GM23248 (cell line): ENCODE results near the gene TOLLIP.

Source experiments
- EZH2 ChIP-seq: fragments of 200-600 bp; sonication (generic); IDR thresholded peaks from 2 replicates; pipeline ENCODE4 v1.6.1; 2018; ENCODE audit warnings: antibody characterized with exemption, mild to moderate bottlenecking; ENCODE audit not compliant: insufficient read depth, poor library complexity, severe bottlenecking
- EZH2phosphoT487 ChIP-seq: fragments of 200-600 bp; sonication (generic); IDR thresholded peaks from 2 replicates; pipeline ENCODE4 v1.6.1; 2018; ENCODE audit warnings: antibody characterized with exemption, moderate library complexity, mild to moderate bottlenecking, low read depth; ENCODE audit not compliant: insufficient read depth

DNA sequence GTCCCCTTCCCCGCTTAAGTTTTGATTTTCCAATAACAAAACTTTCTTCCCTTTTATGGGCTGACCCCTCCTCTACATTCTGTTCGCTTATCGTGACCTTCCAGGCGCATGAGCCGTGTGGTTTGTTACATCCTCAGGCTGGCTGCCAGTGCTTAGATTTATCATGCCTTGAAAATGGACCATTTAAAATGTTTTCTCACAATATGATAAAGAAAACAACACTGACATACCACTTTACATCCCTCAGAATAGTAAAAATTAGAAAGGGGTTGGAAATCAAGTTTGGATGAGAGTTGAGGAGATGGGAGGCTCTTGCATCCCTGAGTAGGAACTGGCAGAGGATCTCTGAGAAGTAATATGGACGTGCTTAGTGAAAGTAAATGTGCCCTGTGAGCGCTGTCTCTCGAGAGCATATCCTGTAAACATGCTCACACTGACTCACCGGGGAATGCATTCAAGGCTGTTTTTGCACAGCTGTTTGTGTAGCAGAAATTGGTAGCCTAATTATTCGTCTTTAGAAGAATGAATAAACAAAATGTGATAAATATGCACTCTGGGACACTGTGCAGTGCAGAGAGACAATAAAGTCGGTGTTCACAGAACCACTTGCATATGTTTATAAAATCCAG is 17.1 kb upstream of the TOLLIP start:
- TF ChIP-seq EZH2 (no peak), EZH2phosphoT487 (no peak)
